ENCODE data around the gene UNC45B. TPM values are rescaled to one million over a fixed set of nuclear protein-coding genes. Genes with fewer than 3 reads are reported as not detected.

Gene UNC45B
- total and polyA plus RNA-seq, 2 donors (not counting 1 experiment from before 2014, with no cell fraction given) = not detected

GRCh38 chr17:35236821-35237220 lies 89.2 kb downstream of the UNC45B start:
- H3K4me3 Mint-ChIP-seq = no peak overlapping the region
- peaks cover 26% of the 10 kb centered on the region for H3K27me3 Mint-ChIP-seq
- H3K27ac Mint-ChIP-seq = no peak overlapping the region

GRCh38 chr17:35238821-35239220 lies 91.2 kb downstream of the UNC45B start:
- H3K4me3 ChIP-seq (ENCODE audit: control extremely low read depth in 1 of 5, extremely low read depth in 1 of 5, insufficient read depth in 1 of 5, low read depth in 2 of 5, low read length in 4 of 5) = no peak overlapping the region
- TF ChIP-seq EZH2 (IDR thresholded peaks at IDR 0.05; ENCODE audit: borderline replicate concordance, insufficient read depth, low read depth, low read length, poor library complexity, severe bottlenecking) (no peak), CTCF (IDR thresholded peaks at IDR 0.05) (no peak)
- H2AFZ ChIP-seq (ENCODE audit: insufficient read depth, low read depth, low read length, poor library complexity, severe bottlenecking) = no peak overlapping the region
- H3K27me3 ChIP-seq (replicated peaks in 1 of 4; ENCODE audit: control extremely low read depth in 1 of 4, control insufficient read depth in 3 of 4, insufficient read depth in 4 of 4, low read length in 3 of 4) = peaks cover 0 to 8% (median 6%) of the 10 kb centered on the region in 4 experiments
- WGBS (ENCODE audit: insufficient coverage) = no CpG with 5 or more reads among the region's 2 CpGs
- POLR2A ChIA-PET = no interaction called here
- Mint-ChIP-seq H3K27ac (no peak overlapping the region), H3K4me1 (peaks cover 21% of the 10 kb centered on the region), H3K9me3 (ENCODE audit: insufficient read depth) (no peaks in the 10 kb centered on the region), H3K4me3 (no peak overlapping the region), H3K27me3 (peaks cover 20% of the 10 kb centered on the region)
- H3K36me3 ChIP-seq (replicated peaks in 1 of 2; ENCODE audit: control extremely low read depth in 1 of 2, control insufficient read depth in 1 of 2, extremely low read depth in 1 of 2, insufficient read depth in 2 of 2, low read length in 1 of 2) = no peaks in the 10 kb centered on the region
- peaks cover 15 to 21% of the 10 kb centered on the region in 2 donors for H3K4me1 ChIP-seq (ENCODE audit: control insufficient read depth in 2 of 2, insufficient read depth in 2 of 2, low read length in 2 of 2)
- no peaks in the 10 kb centered on the region for H3K9me3 ChIP-seq (ENCODE audit: control extremely low read depth in 1 of 3, control insufficient read depth in 2 of 3, insufficient read depth in 1 of 3, low read length in 2 of 3)
- H3K27ac ChIP-seq (ENCODE audit: low read length in 2 of 2) = no peak overlapping the region
- DNase-seq = no peak
- CTCF ChIA-PET = interaction anchor here (1.7 kb wide), 1 partner anchor 10 kb away, joined by 3 read pairs; no protein-coding TSS in a partner anchor
- no peak for ATAC-seq (ENCODE audit: low read depth)
- H3K9ac ChIP-seq (ENCODE audit: low read length) = no peak overlapping the region
- intact Hi-C loops (cut with micrococcal nuclease) = no loop called here
- H3K4me2 ChIP-seq (replicated peaks; ENCODE audit: low read depth, low read length, poor library complexity, severe bottlenecking) = no peak overlapping the region
- no peaks in the 10 kb centered on the region for H4K20me1 ChIP-seq (ENCODE audit: control insufficient read depth, insufficient read depth, low read length, poor library complexity, severe bottlenecking)
- H3K79me2 ChIP-seq (ENCODE audit: control insufficient read depth, insufficient read depth, low read length) = no peaks in the 10 kb centered on the region

More at GRCh38 chr17:35236821-35237220, 89.2 kb downstream of the UNC45B start:
- H3K9ac ChIP-seq (ENCODE audit: low read length) = no peak overlapping the region
- ChIA-PET CTCF (interaction anchor here (1.3 kb wide), 1 partner anchor 14 kb away, joined by 3 read pairs; no protein-coding TSS in a partner anchor), POLR2A (no interaction called here)
- H3K27me3 ChIP-seq (replicated peaks in 1 of 4; ENCODE audit: control extremely low read depth in 1 of 4, control insufficient read depth in 3 of 4, insufficient read depth in 4 of 4, low read length in 3 of 4) = peaks cover 0 to 23% (median 10%) of the 10 kb centered on the region in 4 experiments
- peaks cover 17% of the 10 kb centered on the region for H3K4me1 Mint-ChIP-seq
- no peak overlapping the region for H3K4me3 ChIP-seq (ENCODE audit: control extremely low read depth in 1 of 5, extremely low read depth in 1 of 5, insufficient read depth in 1 of 5, low read depth in 2 of 5, low read length in 4 of 5)
- H3K36me3 ChIP-seq (replicated peaks in 1 of 2; ENCODE audit: control extremely low read depth in 1 of 2, control insufficient read depth in 1 of 2, extremely low read depth in 1 of 2, insufficient read depth in 2 of 2, low read length in 1 of 2) = no peaks in the 10 kb centered on the region
- no peaks in the 10 kb centered on the region for H3K9me3 ChIP-seq (ENCODE audit: control extremely low read depth in 1 of 3, control insufficient read depth in 2 of 3, insufficient read depth in 1 of 3, low read length in 2 of 3)
- no peaks in the 10 kb centered on the region for H3K79me2 ChIP-seq (ENCODE audit: control insufficient read depth, insufficient read depth, low read length)
- H3K4me1 ChIP-seq (ENCODE audit: control insufficient read depth in 2 of 2, insufficient read depth in 2 of 2, low read length in 2 of 2) = peaks cover 7 to 11% of the 10 kb centered on the region in 2 donors
- DNase-seq = no peak
- H4K20me1 ChIP-seq (ENCODE audit: control insufficient read depth, insufficient read depth, low read length, poor library complexity, severe bottlenecking) = no peaks in the 10 kb centered on the region
- intact Hi-C loops (cut with micrococcal nuclease) = no loop called here
- no peak overlapping the region for H2AFZ ChIP-seq (ENCODE audit: insufficient read depth, low read depth, low read length, poor library complexity, severe bottlenecking)
- WGBS (ENCODE audit: insufficient coverage) = no CpG with 5 or more reads among the region's 5 CpGs
- H3K9me3 Mint-ChIP-seq (ENCODE audit: insufficient read depth) = no peaks in the 10 kb centered on the region
- H3K4me2 ChIP-seq (replicated peaks; ENCODE audit: low read depth, low read length, poor library complexity, severe bottlenecking) = no peak overlapping the region
- no peak overlapping the region for H3K27ac ChIP-seq (ENCODE audit: low read length in 2 of 2)
- TF ChIP-seq CTCF (IDR thresholded peaks at IDR 0.05) (no peak), EZH2 (IDR thresholded peaks at IDR 0.05; ENCODE audit: borderline replicate concordance, insufficient read depth, low read depth, low read length, poor library complexity, severe bottlenecking) (no peak)
- ATAC-seq (ENCODE audit: low read depth) = no peak

Other genes starting within 250 kb of the UNC45B start
- 2.6 and 2.8 TPM in 2 replicates for gene CCT6B, start 186.4 kb upstream of the UNC45B start, total RNA-seq
- gene CCT6B, start 186.4 kb upstream of the UNC45B start, polyA plus RNA-seq = 0.82 and 1.0 TPM in 2 replicates
- 44.6 and 45.4 TPM in 2 replicates for gene ZNF830, start 186.3 kb upstream of the UNC45B start, total RNA-seq
- gene ZNF830, start 186.3 kb upstream of the UNC45B start, polyA plus RNA-seq = 9.3 and 18.4 TPM in 2 replicates
- 34.4 and 43.1 TPM in 2 replicates for gene LIG3, start 167.3 kb upstream of the UNC45B start, total RNA-seq
- 8.8 and 9.2 TPM in 2 replicates for gene LIG3, start 167.3 kb upstream of the UNC45B start, polyA plus RNA-seq
- 36.2 and 36.9 TPM in 2 replicates for gene RFFL, start 84.1 kb upstream of the UNC45B start, total RNA-seq
- gene RFFL, start 84.1 kb upstream of the UNC45B start, polyA plus RNA-seq = 12.8 and 13.6 TPM in 2 replicates
- 29.4 and 31.2 TPM in 2 replicates for gene RAD51D, start 28.0 kb upstream of the UNC45B start, total RNA-seq
- gene RAD51D, start 28.0 kb upstream of the UNC45B start, polyA plus RNA-seq = 12.8 and 16.2 TPM in 2 replicates
- gene FNDC8, start 26.2 kb upstream of the UNC45B start, total RNA-seq = not detected in 2 replicates
- not detected in 2 replicates for gene FNDC8, start 26.2 kb upstream of the UNC45B start, polyA plus RNA-seq
- gene NLE1, start 5.5 kb upstream of the UNC45B start, total RNA-seq = 13.7 and 17.5 TPM in 2 replicates
- gene NLE1, start 5.5 kb upstream of the UNC45B start, polyA plus RNA-seq = 10.4 and 16.5 TPM in 2 replicates
- not detected in 2 replicates for gene SLC35G3, start 46.6 kb downstream of the UNC45B start, total RNA-seq
- not detected in 2 replicates for gene SLC35G3, start 46.6 kb downstream of the UNC45B start, polyA plus RNA-seq
- 11.1 and 12.5 TPM in 2 replicates for gene SLFN5, start 95.3 kb downstream of the UNC45B start, total RNA-seq
- gene SLFN5, start 95.3 kb downstream of the UNC45B start, polyA plus RNA-seq = 0.82 and 1.5 TPM in 2 replicates
- gene SLFN11, start 225.8 kb downstream of the UNC45B start, total RNA-seq = 48.1 and 52.2 TPM in 2 replicates
- 11.3 and 18.7 TPM in 2 replicates for gene SLFN11, start 225.8 kb downstream of the UNC45B start, polyA plus RNA-seq

All from B cell (primary cell).